ENCODE data around the gene PLEKHG2.

Gene PLEKHG2

GRCh38 chr19:39408392-39409207, 3.9 kb upstream of the PLEKHG2 start:
- Mint-ChIP-seq H3K9me3 (no peaks in the 10 kb centered on the region), H3K4me1 (peaks cover 59% of the 10 kb centered on the region)
- no peak for ATAC-seq

GRCh38 chr19:39409208-39410016, 3.1 kb upstream of the PLEKHG2 start:
- H3K36me3 Mint-ChIP-seq (ENCODE audit: low read depth): peaks cover 17% of the 10 kb centered on the region
- ATAC-seq (no peak), DNase-seq (peak; percentile 81)
- peak overlapping the region; percentile 95 for H3K27ac Mint-ChIP-seq
- peaks cover 2% of the 10 kb centered on the region for H3K27me3 Mint-ChIP-seq
- H3K4me3 Mint-ChIP-seq: peak overlapping the region; percentile 86
- no peaks in the 10 kb centered on the region for H3K9me3 Mint-ChIP-seq
- peaks cover 60% of the 10 kb centered on the region for H3K4me1 Mint-ChIP-seq

More at GRCh38 chr19:39408392-39409207, 3.9 kb upstream of the PLEKHG2 start:
- peak overlapping the region; percentile 86 for H3K4me3 Mint-ChIP-seq
- peak overlapping the region; percentile 92 for H3K27ac Mint-ChIP-seq
- H3K36me3 Mint-ChIP-seq (ENCODE audit: low read depth): peaks cover 17% of the 10 kb centered on the region
- H3K27me3 Mint-ChIP-seq: peaks cover 2% of the 10 kb centered on the region
- DNase-seq: no peak

- DNase-seq (peak; percentile 77), ATAC-seq (peak; percentile 21)
- Mint-ChIP-seq H3K9me3 (no peaks in the 10 kb centered on the region), H3K36me3 (ENCODE audit: low read depth) (peaks cover 17% of the 10 kb centered on the region), H3K27me3 (peaks cover 2% of the 10 kb centered on the region), H3K27ac (peak overlapping the region; percentile 95), H3K4me1 (peaks cover 55% of the 10 kb centered on the region), H3K4me3 (peak overlapping the region; percentile 86)
These were observed 2.2 kb upstream of the PLEKHG2 start for GRCh38 chr19:39410017-39410830.

GRCh38 chr19:39410831-39411080, 1.7 kb upstream of the PLEKHG2 start:
- H3K27ac Mint-ChIP-seq: peak overlapping the region; percentile 95
- peak overlapping the region; percentile 86 for H3K4me3 Mint-ChIP-seq
- peaks cover 17% of the 10 kb centered on the region for H3K36me3 Mint-ChIP-seq (ENCODE audit: low read depth)
- H3K9me3 Mint-ChIP-seq: no peaks in the 10 kb centered on the region
- H3K27me3 Mint-ChIP-seq: peaks cover 2% of the 10 kb centered on the region
- ATAC-seq (no peak), DNase-seq (no peak)
- H3K4me1 Mint-ChIP-seq: peaks cover 50% of the 10 kb centered on the region

- H3K4me1 Mint-ChIP-seq: peaks cover 45% of the 10 kb centered on the region
- peaks cover 2% of the 10 kb centered on the region for H3K27me3 Mint-ChIP-seq
- no peak for ATAC-seq
- DNase-seq: no peak
- peak overlapping the region; percentile 95 for H3K27ac Mint-ChIP-seq
- peak overlapping the region; percentile 86 for H3K4me3 Mint-ChIP-seq
- H3K9me3 Mint-ChIP-seq: no peaks in the 10 kb centered on the region
- peaks cover 17% of the 10 kb centered on the region for H3K36me3 Mint-ChIP-seq (ENCODE audit: low read depth)
These were observed 1.2 kb upstream of the PLEKHG2 start for GRCh38 chr19:39411081-39411831.

GRCh38 chr19:39411832-39412099, 703 bp upstream of the PLEKHG2 start:
- ATAC-seq: peak; percentile 55
- peaks cover 44% of the 10 kb centered on the region for H3K4me1 Mint-ChIP-seq
- peak; percentile 90 for DNase-seq
- no peaks in the 10 kb centered on the region for H3K9me3 Mint-ChIP-seq
- H3K36me3 Mint-ChIP-seq (ENCODE audit: low read depth): peaks cover 17% of the 10 kb centered on the region
- H3K27me3 Mint-ChIP-seq: peaks cover 2% of the 10 kb centered on the region
- H3K27ac Mint-ChIP-seq: peak overlapping the region; percentile 95
- H3K4me3 Mint-ChIP-seq: peak overlapping the region; percentile 86

GRCh38 chr19:39412867-39413271, 400 bp downstream of the PLEKHG2 start:
- Mint-ChIP-seq H3K4me1 (peaks cover 42% of the 10 kb centered on the region), H3K4me3 (peak overlapping the region; percentile 86)
- ATAC-seq: no peak

GRCh38 chr19:39413272-39413910, 922 bp downstream of the PLEKHG2 start:
- H3K27ac Mint-ChIP-seq: peak overlapping the region; percentile 78
- H3K4me3 Mint-ChIP-seq: peak overlapping the region; percentile 86

More at GRCh38 chr19:39412867-39413271, 400 bp downstream of the PLEKHG2 start:
- peaks cover 12% of the 10 kb centered on the region for H3K36me3 Mint-ChIP-seq (ENCODE audit: low read depth)
- H3K27ac Mint-ChIP-seq: peak overlapping the region; percentile 31
- H3K9me3 Mint-ChIP-seq: no peaks in the 10 kb centered on the region
- H3K27me3 Mint-ChIP-seq: peaks cover 2% of the 10 kb centered on the region
- no peak for DNase-seq

GRCh38 chr19:39413911-39414608, 1.6 kb downstream of the PLEKHG2 start:
- H3K27ac Mint-ChIP-seq: peak overlapping the region; percentile 78
- peaks cover 4% of the 10 kb centered on the region for H3K36me3 Mint-ChIP-seq (ENCODE audit: low read depth)
- H3K9me3 Mint-ChIP-seq: no peaks in the 10 kb centered on the region

More at GRCh38 chr19:39413272-39413910, 922 bp downstream of the PLEKHG2 start:
- peaks cover 2% of the 10 kb centered on the region for H3K27me3 Mint-ChIP-seq
- peaks cover 41% of the 10 kb centered on the region for H3K4me1 Mint-ChIP-seq
- peaks cover 8% of the 10 kb centered on the region for H3K36me3 Mint-ChIP-seq (ENCODE audit: low read depth)
- DNase-seq: no peak
- ATAC-seq: no peak
- no peaks in the 10 kb centered on the region for H3K9me3 Mint-ChIP-seq

GRCh38 chr19:39415111-39416046, 2.9 kb downstream of the PLEKHG2 start:
- H3K27ac Mint-ChIP-seq: no peak overlapping the region

More at GRCh38 chr19:39413911-39414608, 1.6 kb downstream of the PLEKHG2 start:
- Mint-ChIP-seq H3K27me3 (peaks cover 2% of the 10 kb centered on the region), H3K4me1 (peaks cover 36% of the 10 kb centered on the region), H3K4me3 (peak overlapping the region; percentile 86)
- DNase-seq (no peak), ATAC-seq (no peak)

GRCh38 chr19:39416152-39417120, 4.0 kb downstream of the PLEKHG2 start:
- Mint-ChIP-seq H3K27me3 (peaks cover 2% of the 10 kb centered on the region), H3K4me3 (no peak overlapping the region), H3K4me1 (peaks cover 20% of the 10 kb centered on the region), H3K9me3 (no peaks in the 10 kb centered on the region), H3K27ac (no peak overlapping the region), H3K36me3 (ENCODE audit: low read depth) (peaks cover 5% of the 10 kb centered on the region)
- DNase-seq: no peak
- ATAC-seq: no peak

More at GRCh38 chr19:39415111-39416046, 2.9 kb downstream of the PLEKHG2 start:
- Mint-ChIP-seq H3K9me3 (no peaks in the 10 kb centered on the region), H3K27me3 (peaks cover 2% of the 10 kb centered on the region), H3K36me3 (ENCODE audit: low read depth) (peaks cover 5% of the 10 kb centered on the region), H3K4me1 (peaks cover 31% of the 10 kb centered on the region), H3K4me3 (no peak overlapping the region)
- ATAC-seq (no peak), DNase-seq (no peak)
